Hematopoietic multipotent progenitor cell treated with erythropoietin and hydrocortisone succinate and interleukin-3 and kit ligand, for 15 days (in vitro differentiated cells): Measurements from ENCODE around the gene C1QL2.

Experiments
- DNase-seq: peaks from one replicate; pipeline ENCODE4 v3.0.0-alpha.2; 2015; ENCODE audit warnings: low spot score

The C1QL2 gene

GRCh38 chr2:119137502-119137901 is 21.0 kb downstream of the C1QL2 start:
- DNase-seq = no peak

DNA sequence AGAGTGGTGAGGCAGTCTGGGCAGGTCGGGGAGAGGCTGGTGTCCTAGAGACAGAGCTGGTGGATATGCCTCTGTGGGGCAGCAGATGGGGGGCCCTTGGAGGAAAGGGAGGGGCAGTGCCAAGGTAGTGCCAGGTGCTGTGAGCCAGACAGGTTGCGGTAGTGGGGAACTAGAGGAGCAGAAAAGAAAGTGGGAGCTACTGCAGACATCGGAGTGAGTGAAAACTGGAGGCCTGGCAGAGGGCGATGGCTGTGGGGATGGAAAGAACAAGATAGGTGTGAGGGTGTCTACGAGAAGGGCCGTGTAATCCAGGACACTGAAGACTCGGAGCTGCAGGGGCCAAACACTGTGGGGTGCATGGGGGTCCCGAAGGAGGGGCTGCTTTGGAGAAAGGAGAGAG is 21.7 kb downstream of the C1QL2 start:
- DNase-seq = no peak

GRCh38 chr2:119136093-119136492 is 22.5 kb downstream of the C1QL2 start:
- no peak for DNase-seq

- DNase-seq = no peak
Measured at GRCh38 chr2:119134775-119135174, 23.8 kb downstream of the C1QL2 start.

GRCh38 chr2:119126650-119127049 is 31.9 kb downstream of the C1QL2 start:
- peak; percentile 36 for DNase-seq

DNA sequence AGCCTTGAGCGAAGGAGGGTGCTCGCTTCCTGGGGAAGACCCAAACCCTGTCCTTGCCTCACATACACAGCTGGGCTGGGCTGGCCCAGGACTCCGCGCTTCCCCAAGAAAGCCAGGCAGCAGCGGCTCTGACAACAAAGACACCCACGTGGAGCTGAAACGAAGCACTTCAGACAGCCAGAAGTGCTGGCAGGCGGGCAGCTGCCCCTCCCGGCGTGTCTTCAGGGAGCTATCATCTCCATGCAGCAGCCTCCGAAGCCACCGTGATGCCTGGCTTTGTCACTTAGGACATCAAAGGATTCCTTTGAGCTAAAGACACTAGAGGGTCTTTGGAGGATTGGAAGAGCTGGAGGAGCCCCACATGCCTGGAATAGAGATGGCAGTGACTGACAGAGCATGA is 35.2 kb downstream of the C1QL2 start:
- no peak for DNase-seq

- no peak for DNase-seq
Measured at GRCh38 chr2:119122663-119123062, 35.9 kb downstream of the C1QL2 start.

DNA sequence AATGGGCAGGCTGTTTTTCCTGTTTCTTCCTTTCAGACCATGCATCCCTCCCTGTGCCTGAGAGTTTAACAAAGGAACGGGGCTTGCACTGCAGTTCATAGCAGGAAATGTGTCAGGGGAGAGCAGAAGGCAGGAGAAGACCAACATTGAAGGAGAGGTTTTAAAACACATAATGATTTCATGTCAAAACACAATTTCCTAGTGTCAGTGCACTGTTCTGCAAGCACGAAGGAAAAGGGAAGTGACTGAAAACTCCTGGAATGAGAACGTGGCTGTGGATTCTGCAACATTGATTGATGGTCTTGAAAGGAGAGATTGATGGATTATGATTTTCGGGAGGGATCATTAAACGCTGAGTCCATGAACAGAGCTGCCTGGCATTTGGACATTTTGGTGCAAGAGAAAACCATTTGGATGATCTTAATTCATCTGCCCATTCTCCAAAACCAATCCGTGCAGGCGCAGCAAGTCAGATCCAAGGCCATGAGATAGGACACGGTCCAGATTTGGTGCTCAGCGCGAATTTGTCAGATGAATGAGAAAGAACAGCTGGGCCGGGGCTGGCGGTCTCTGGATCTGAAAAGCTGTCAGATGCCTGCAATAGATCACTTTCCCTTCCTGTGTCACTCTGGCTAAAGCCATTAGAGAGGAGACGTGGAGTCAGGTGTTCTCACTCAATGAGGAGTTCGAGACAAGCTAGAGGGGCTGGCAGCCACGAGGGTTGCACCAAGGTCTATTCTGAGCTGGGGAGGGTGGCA is 38.4 kb downstream of the C1QL2 start:
- DNase-seq = no peak

- peak; percentile 14 for DNase-seq
Measured at GRCh38 chr2:119119076-119119785, 39.3 kb downstream of the C1QL2 start.

GRCh38 chr2:119117891-119118882 is 40.4 kb downstream of the C1QL2 start:
- no peak for DNase-seq

- no peak for DNase-seq
Measured at GRCh38 chr2:119117408-119117807, 41.1 kb downstream of the C1QL2 start.

GRCh38 chr2:119116411-119117295 is 41.9 kb downstream of the C1QL2 start:
- DNase-seq = no peak

DNA sequence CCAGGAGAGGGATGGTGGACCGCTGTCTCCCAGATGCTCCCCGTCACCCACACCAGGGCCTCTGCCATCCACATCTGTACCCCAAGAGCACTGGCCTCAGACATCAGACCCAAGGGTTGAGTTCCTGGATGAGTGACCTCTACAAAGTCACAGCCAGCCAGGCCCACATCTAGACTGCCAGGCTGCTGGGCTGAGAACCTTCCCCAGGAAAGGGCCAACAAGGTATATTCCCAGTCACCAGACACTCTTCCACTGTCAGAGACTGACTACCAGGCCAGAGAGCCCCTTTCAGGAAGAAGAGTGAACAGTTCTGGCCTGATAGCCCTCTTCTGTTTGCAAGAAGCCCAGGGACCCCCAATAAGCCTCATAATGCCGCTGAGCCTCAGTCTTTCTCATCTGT is 44.3 kb downstream of the C1QL2 start:
- DNase-seq = no peak

DNA sequence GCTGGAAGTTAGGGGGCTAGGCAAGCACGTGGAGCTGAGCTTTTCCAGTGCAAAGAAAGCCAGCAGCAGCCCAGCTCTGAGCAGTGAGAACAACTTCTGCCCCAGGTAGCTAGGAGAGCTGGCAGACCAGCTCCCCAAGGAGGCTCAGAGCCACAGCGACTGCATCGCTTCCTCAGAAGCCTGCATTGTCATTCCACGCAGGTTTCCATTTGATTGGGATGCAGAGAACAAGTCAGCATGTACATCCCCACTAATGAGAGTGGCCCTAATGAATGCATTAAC is 45.1 kb downstream of the C1QL2 start:
- no peak for DNase-seq

GRCh38 chr2:119112770-119113488 is 45.6 kb downstream of the C1QL2 start:
- no peak for DNase-seq

- DNase-seq = no peak
Measured at GRCh38 chr2:119112230-119112629, 46.3 kb downstream of the C1QL2 start.

GRCh38 chr2:119111115-119111975 is 47.2 kb downstream of the C1QL2 start:
- DNase-seq = no peak

GRCh38 chr2:119109866-119110265 is 48.7 kb downstream of the C1QL2 start:
- no peak for DNase-seq

- no peak for DNase-seq
Measured at GRCh38 chr2:119108186-119108585, 50.4 kb downstream of the C1QL2 start.

- DNase-seq = peak; percentile 25
Measured at GRCh38 chr2:119106301-119106897, 52.2 kb downstream of the C1QL2 start.
